BJ (cell line): ENCODE results near the gene ITPR3. TPM values are rescaled to one million over a fixed set of nuclear protein-coding genes. Genes with fewer than 3 reads are reported as not detected.

Experiments
- CTCF ChIA-PET: fragments of 350-600 bp; formaldehyde crosslinking; extraction: SDS; loops from one replicate; lab custom pipeline; 2021; ENCODE audit warnings: antibody characterized with exemption, inconsistent platforms; lab: Yijun Ruan, JAX
- POLR2A ChIA-PET: fragments of 300-600 bp; sonication (Branson Sonifier 250); formaldehyde crosslinking; extraction: SDS; loops from one replicate; lab custom pipeline; 2021; ENCODE audit warnings: antibody characterized with exemption; lab: Charles Lee
- DNase-seq: peaks from one replicate; pipeline ENCODE4 v3.0.0-alpha.2; 2011; ENCODE audit warnings: low read depth
- H3K27me3 ChIP-seq: 2 replicates; pipeline ENCODE4 v1.6.0; 2011; ENCODE audit warnings: low read length; ENCODE audit not compliant: control insufficient read depth, insufficient read depth
- H3K36me3 ChIP-seq: 2 replicates; pipeline ENCODE4 v1.5.1; 2011; ENCODE audit warnings: low read length; ENCODE audit not compliant: control insufficient read depth, insufficient read depth
- H3K4me3 ChIP-seq: 2 replicates; pipeline ENCODE4 v1.5.1; 2011; ENCODE audit warnings: low read depth, mild to moderate bottlenecking, control low read depth, low read length
- polyA plus RNA-seq: library from polyadenylated mRNA; depleted of rRNA; stranded (reverse); fragments of >200 nt; gene quantifications from 2 replicates; pipeline ENCODE4 v1.2.3, GENCODE V29; 2011
- TF ChIP-seq, protein P1 (sequence below): IDR thresholded peaks from 2 replicates; pipeline ENCODE4 v1.5.1; 2011; ENCODE audit warnings: low read depth, mild to moderate bottlenecking, control low read depth, inconsistent platforms, low read length, moderate library complexity; ENCODE audit not compliant: insufficient read depth

Gene ITPR3
- polyA plus RNA-seq, 1 experiment: 16.6 TPM

DNA sequence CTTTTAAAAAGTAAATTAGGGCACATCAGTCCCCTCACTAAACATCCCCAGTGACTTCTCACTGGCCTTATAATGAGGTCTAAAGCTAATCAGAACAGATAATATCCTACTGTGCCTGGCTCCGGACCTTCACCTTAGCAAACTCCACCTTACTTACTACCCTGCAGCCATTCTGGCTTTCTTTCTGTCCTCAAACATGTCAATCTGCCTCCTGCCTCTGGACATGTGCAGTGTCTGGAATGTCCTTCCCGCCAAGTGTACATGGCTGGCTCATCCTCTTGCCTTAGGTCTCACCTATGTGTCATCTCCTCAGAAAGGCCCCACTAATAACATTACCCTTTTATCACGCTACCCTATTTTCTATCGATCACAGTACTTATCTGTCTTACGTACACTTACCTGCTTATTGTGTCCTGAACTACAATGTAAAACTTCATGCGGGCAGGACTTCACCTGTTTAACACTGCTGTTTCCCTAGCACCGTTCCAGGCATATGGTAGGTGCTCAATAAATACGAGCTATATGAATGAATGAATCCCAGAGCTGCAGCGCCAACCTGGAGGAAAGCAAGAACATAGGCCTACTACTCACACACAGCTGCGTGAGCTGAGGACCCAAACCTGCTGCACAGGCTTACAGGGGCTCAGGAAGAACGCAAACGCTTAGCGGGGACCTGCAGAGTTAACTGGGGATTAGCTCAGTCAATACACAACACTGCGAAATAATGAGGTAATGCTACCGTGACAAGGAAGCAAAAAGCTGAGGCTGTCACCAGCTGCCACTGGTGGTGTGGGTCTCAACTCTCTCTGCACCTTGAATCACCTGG, 89.4 kb downstream of the ITPR3 start:
- ChIA-PET POLR2A (no interaction called here), CTCF (interaction anchor here (0.6 to 12.9 kb wide), 22 partner anchors 9 to 445 kb away, joined by 3 to 335 read pairs (median 4); partner anchors contain the start of genes BAK1 and IP6K3)
- H3K36me3 ChIP-seq: peaks cover 5% of the 10 kb centered on the region
- TF ChIP-seq, protein P1, sequence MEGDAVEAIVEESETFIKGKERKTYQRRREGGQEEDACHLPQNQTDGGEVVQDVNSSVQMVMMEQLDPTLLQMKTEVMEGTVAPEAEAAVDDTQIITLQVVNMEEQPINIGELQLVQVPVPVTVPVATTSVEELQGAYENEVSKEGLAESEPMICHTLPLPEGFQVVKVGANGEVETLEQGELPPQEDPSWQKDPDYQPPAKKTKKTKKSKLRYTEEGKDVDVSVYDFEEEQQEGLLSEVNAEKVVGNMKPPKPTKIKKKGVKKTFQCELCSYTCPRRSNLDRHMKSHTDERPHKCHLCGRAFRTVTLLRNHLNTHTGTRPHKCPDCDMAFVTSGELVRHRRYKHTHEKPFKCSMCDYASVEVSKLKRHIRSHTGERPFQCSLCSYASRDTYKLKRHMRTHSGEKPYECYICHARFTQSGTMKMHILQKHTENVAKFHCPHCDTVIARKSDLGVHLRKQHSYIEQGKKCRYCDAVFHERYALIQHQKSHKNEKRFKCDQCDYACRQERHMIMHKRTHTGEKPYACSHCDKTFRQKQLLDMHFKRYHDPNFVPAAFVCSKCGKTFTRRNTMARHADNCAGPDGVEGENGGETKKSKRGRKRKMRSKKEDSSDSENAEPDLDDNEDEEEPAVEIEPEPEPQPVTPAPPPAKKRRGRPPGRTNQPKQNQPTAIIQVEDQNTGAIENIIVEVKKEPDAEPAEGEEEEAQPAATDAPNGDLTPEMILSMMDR: no peak
- no peaks in the 10 kb centered on the region for H3K27me3 ChIP-seq
- H3K4me3 ChIP-seq: peak overlapping the region; percentile 95
- DNase-seq: no peak

DNA sequence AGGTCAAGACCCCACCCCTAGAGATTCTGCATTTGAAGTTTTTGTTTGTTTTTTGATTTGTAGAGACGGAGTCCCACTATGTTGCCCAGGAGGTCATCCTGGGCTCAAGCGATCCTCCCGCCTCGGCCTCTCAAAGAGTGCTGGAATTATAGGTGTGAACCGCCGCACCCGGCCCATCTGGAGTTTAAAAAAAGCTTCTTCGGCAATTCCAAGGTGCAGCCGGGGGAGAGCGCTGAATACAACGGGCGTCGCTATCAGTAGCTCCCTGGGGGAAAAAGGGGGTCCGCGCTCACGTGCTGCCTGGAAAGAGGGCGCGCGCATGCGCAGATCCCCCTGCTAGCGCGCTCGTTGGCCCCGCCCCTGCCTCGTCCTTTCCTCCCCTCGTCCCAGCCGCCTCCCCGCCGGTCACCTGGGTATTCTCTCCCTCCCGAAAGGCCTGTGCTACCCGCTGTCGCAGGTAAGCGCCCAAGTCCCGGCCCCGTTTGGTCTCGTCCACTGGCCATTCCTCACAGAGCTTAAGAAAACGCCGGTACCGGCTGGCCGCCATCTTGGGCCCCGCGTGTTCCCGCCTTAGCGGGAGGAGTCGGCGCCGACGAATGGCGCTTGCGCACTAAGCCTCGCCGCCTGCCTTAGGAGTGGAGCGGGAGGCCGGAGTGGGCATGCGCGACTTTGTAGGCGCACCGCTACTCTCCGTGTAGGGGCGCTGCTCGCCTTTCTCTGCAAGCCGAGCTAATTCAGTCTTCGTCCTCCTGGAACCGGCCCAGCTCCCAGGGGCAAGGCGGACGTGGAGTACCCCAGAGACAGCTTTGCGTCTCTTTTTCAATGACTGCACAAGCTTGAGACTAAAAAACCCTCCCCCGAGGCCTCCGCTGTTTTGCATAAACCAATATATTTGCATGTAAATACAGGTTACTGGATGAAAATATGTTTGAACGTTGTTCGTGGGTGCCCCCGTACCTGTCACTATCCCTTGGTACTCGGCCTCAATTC, 90.3 kb downstream of the ITPR3 start, which contains the start of gene UQCC2:
TSS of gene UQCC2 (minus strand) at position 561 of the 990 bp plus-strand sequence. CDS start at position 547, 14 bp downstream.
- Histone ChIP-seq H3K27me3 (no peaks in the 10 kb centered on the region), H3K4me3 (peak within 1 kb of the TSS; percentile 95), H3K36me3 (peaks cover 5% of the 10 kb centered on the region)
- TF ChIP-seq, protein P1: peak; percentile 81
- DNase-seq: peak; percentile 76
- CTCF ChIA-PET: interaction anchor here (0.6 to 12.9 kb wide), 37 partner anchors 9 to 444 kb away, joined by 3 to 335 read pairs (median 4); partner anchors contain the start of genes BAK1 and IP6K3
- POLR2A ChIA-PET: interaction anchor here (0.6 kb wide), 1 partner anchor 303 kb away, joined by 5 read pairs; no protein-coding TSS in a partner anchor

DNA sequence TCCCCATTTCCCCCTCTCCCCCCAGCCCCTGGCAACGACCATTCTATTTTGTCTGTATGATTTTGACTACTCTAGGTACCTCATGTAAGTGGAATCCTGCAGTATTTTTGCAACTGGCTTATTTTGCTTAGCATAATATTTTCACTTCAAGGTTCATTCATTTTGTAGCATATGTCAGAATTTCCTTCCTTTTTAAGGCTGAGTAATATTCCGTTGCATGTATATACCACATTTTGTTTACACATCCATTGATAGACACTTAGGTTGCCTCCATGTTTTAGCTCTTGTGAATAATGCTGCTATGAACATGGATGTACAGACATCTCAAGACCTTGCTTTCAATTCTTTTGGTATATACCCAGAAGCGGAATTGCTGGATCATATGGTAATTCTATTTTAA, 91.8 kb downstream of the ITPR3 start:
- POLR2A ChIA-PET: no interaction called here
- Histone ChIP-seq H3K4me3 (no peak overlapping the region), H3K27me3 (no peaks in the 10 kb centered on the region), H3K36me3 (peaks cover 5% of the 10 kb centered on the region)
- CTCF ChIA-PET: interaction anchor here (0.7 to 7.4 kb wide), 5 partner anchors 31 to 315 kb away, joined by 3 to 78 read pairs (median 13); partner anchors contain the start of gene IP6K3
- TF ChIP-seq, protein P1: no peak
- no peak for DNase-seq

DNA sequence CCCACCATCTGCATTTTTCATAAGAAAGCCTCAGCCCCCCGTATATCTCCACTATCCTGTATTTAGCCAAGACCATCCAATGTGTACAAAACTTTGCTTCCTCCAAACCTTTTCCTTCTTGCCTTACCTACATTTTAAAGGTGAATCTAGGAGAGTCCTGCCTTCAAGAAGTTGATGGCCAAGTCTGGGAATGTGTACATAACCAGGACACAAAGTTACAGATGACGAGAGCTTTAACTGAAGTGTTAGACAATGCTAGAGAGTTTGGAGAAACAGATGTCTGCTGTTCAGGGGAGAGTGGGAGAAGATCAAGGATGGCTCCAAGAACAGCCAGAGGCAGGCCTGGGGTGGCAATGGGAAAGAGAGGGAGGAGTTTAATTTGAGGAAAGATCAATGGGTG, 92.7 kb downstream of the ITPR3 start:
- DNase-seq: no peak
- H3K27me3 ChIP-seq: peaks cover 4% of the 10 kb centered on the region; the same call in 1 of the 2 replicates
- POLR2A ChIA-PET: no interaction called here
- CTCF ChIA-PET: interaction anchor here (0.7 to 7.4 kb wide), 4 partner anchors 30 to 314 kb away, joined by 3 to 78 read pairs (median 10); partner anchors contain the start of gene IP6K3
- peaks cover 3% of the 10 kb centered on the region for H3K36me3 ChIP-seq
- TF ChIP-seq, protein P1: no peak
- no peak overlapping the region for H3K4me3 ChIP-seq
